NCI-H524 (cell line): ENCODE results near the gene DIRAS1.
A peak's percentile ranks its signal among the peaks of the same experiment; 100 is the strongest.
"Not testable (repeated sequence)": the region's sequence is repeated elsewhere in the genome, so short reads cannot be mapped to it uniquely, and the experiment has no call there.

ENCODE experiments used
- DNase-seq, 2 experiments: peaks; one replicate each; lab custom pipeline; 2025; lab: John Stamatoyannopoulos, UW

DIRAS1 gene

DNA sequence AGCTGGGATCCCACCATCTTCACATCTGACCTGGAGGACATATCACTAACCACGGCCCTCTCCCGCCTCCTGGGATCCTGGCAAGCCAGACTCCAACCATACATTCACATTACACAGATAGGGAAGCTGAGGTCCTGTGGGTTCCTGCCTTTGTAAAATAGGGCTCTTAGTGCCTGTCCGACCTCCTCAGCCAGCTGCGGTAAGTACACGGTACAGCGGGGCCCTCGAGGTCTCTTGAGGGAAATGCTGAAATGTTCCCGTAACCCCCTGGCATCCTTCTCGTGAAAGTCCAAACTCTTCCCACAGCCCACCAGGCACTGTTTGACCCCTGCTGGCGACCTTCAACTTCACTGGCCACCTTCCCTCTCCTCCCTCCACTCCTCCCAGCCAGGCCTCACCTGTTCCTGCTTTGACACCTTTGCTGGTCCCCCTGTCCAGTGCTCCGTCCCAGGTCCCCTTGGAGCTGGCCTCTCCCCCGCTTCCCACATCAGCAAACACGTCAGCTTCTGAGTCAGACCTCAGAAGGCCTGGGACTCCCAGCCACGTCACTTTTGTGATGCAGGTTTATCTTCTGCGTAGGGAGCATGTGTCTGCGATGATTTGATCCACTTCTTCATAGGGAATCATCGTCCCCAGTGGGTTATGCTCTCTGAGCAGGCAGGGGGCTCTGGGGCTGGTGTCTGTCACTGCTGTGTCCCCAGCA lies 9.8 kb downstream of the DIRAS1 start:
- no peak for DNase-seq

DNA sequence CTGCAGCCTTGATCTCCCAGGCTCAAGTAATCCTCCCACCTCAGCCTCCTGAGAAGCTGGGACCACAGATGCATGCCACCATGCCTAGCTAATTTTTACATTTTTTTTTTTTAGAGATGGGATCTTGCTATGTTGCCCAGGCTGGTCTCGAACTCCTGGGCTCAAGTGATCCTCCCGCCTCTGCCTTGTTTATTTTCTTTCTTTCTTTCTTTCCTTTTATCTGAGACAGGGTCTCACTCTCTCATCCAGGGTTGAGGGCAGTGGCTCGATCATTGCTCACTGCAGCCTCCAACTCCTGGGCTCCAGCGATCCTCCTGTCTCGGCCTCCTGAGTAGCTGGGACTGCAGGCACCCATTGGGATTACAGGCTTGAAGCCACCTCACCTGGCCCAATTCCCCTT lies 14.9 kb downstream of the DIRAS1 start:
- DNase-seq: no peak

GRCh38 chr19:2703691-2704216 lies 17.4 kb downstream of the DIRAS1 start:
- DNase-seq: no peak

GRCh38 chr19:2703077-2703437 lies 18.1 kb downstream of the DIRAS1 start:
- DNase-seq: no peak

DNA sequence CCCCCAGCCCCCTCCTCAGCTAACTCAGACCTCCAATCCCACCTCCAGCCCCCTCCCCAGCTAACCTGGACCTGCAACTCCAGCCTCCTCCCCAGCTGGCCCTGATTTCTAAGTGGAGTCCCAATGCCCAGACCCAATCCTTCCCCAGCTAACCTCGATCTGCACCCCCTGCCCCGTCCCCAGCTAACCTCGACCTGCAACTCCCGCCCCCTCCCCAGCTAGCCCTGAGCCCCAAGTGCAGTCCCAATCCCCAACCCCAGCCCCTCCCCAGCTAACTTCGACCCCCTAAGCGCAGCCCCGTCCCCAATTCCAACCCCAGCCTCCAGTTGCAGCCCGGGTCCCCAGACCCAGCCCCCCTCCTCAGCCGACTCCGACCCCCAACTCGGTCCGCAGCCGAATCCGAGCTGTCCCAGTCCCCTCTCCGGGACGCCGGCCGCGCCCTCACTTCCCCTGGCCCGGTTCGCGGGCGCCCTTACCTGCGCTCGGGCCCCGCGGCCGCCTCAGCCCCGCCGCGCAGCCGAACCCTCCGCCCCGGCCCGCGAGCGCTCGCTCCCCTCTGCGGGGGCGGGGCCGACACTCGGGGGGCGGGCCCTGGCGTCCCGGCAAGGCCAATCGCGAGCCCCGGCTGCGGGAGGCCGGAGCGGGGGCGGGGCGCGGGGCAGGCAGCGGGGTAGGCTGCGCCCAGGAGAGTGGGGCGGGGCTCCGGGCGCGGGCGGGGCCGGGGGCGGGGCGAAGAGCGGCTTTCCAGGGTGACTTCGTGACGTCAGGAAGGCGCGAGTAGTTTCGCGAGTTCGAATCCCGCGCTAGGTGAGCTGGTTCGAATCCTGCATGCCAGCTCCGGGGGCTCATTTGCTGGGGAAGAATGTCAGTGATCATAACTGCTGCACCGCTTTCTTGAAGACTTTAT lies 18.7 kb downstream of the DIRAS1 start, which contains the start of gene GNG7:
TSS of gene GNG7 (minus strand) at position 525 of the 907 bp plus-strand sequence. CDS start 182,006 bp downstream, outside the sequence.
- DNase-seq: peak; percentile 35 to 77

- no peak for DNase-seq
Observed at GRCh38 chr19:2701361-2702169, 19.6 kb downstream of the DIRAS1 start.

DNA sequence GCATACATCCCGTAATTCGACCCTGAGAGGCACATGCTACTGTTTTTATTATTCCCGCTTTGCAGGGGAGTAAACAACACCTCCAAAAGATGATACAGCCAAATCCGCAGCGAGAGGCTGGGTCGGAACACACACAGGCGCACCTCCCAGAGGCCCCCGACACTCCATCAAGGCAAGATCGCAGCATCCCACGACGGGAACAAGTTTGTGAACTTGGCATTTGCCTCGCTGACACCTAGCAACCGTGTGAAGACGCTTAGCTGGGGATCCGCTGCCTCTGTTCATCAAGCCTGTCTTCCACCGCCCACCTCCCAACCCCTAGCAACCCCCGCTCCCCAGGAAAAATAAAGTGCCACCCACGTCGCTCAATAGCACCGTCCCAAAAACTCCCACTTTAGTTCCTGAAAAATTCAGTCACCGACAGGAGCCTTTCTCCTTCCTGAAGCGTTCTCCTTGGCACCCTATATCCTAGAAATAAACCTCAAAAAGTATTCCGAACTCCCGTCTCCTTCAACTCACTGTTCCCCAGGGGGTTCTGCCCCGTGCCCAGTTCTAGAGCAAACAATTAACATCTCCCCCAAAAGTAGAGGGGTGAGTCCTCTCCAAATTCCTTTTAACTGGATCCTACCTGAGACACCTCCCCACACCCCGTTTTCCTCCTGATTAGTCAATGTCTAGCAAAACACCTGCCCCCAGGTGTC lies 20.4 kb downstream of the DIRAS1 start:
- no peak for DNase-seq

DNA sequence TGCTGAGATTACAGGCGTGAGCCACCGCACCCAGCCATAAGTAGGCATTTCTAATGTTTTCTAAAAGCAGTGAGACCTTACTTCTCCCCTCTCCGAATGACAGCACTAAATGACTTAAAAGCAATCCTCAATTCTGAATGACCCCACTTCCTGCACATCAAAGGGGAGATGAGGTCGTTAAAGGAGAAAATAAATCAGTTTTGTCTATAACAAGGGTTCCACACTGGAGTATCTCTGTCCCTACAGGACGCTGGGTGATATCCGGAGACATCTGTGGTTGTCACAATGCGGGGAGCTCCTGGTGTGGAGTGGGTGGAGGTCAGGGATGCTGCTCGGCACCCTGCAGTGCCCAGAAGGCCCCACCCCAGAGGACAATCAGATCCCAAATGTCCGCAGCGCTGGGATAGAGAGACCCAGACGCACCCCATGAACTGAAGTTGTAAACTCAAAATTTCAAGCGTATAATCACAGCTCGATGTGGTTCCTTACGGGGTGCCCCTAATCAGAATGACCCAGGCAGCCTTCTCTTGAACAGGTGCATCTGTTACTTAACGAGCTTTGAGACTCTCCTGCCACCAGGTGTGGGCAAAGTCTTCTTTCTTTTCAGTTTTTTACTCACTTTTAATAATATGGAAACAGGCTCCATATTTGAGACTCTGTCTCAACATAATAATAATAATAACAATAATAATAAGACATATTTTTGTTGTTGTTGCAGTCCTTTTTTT lies 21.6 kb downstream of the DIRAS1 start:
- no peak for DNase-seq

DNA sequence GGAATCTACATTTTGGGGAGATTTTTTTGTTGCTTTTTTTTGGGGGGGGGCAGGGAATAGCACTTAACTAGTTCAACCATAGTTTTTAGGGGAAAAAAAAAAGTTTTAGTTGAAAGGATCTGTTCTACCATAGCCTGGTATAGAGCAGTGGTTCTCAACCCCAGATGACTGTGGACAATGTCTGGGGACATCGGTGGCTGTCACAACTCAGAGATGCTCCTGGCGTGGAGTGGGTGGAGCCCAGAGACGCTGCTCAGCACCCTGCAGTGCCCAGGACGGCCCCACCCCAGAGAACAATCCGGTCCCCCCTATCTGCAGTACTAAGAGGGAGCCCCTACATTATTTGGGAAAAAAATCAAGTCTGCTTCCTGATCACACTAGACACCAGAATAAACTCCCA lies 27.0 kb downstream of the DIRAS1 start:
- no peak for DNase-seq

- DNase-seq: no peak
Observed at GRCh38 chr19:2693492-2694160, 27.5 kb downstream of the DIRAS1 start.

GRCh38 chr19:2691951-2692350 lies 29.2 kb downstream of the DIRAS1 start:
- DNase-seq: no peak

DNA sequence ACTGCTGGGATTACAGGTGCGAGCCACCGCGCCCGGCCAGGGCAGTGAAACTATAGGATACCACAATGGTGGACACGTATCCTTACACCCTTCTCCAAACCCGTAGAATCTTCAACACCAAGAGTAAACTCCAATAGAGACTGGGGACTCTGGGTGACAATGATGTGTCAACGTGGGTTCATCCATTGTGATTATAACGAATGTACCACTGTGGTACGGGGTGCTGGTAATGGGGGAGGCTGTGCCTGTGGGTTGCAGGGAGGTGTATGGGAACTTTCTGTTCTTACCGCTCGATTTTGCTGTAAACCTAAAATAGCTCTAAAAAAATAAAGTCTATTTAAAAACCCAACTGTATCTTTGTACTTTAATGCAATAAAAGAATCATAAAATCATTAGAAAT lies 30.3 kb downstream of the DIRAS1 start:
- no peak for DNase-seq

DNA sequence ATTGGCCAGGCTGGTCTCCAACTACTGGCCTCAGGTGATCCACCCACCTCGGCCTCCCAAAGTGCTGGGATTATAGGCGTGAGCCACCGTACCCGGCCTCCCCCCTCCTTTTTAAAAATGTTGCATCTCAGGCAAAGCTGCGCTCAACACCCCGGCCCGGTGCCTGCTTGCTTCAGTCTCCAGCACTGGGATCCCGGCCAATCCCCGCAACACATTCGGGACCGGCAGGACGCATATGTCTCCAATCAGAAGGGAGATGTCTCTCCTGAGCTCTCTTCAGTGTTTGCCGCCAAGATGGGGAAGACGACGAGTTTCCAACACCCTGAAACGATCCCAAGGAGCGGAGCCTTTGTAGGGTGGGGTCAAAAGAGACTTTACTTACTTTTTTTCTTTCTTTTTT lies 34.8 kb downstream of the DIRAS1 start:
- DNase-seq: no peak

GRCh38 chr19:2685204-2685704 lies 35.9 kb downstream of the DIRAS1 start:
- DNase-seq: no peak

DNA sequence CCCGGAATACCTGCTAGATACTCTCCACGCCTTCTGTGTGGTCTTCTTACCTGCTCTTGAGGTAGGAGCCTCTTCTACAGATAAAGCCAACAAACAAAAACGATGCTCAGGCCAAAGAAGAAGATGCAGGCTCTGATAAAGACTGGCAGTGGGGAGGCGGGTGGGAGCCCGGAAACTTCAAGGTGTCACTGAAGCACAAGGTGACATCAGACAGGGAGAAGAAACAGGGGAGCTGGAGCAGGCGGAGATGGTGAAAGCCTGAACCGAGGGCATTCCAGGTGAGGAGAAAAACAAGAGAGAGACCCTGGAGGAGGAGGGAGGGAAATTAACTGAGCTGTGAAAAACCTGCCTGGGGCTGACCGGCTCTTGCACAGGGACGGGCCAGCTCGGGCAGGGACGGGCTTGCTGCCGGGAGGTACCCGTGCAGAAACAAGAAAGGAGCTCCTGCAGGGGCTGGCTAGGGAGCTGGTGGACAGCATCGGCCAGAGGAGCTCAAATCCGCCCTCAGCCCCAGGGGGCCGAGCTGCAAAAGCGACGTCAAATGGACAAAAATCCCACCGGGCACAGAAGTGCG lies 37.7 kb downstream of the DIRAS1 start:
- no peak for DNase-seq

GRCh38 chr19:2680808-2681207 lies 40.4 kb downstream of the DIRAS1 start:
- DNase-seq: no peak

GRCh38 chr19:2679439-2679838 lies 41.7 kb downstream of the DIRAS1 start:
- no peak for DNase-seq

DNA sequence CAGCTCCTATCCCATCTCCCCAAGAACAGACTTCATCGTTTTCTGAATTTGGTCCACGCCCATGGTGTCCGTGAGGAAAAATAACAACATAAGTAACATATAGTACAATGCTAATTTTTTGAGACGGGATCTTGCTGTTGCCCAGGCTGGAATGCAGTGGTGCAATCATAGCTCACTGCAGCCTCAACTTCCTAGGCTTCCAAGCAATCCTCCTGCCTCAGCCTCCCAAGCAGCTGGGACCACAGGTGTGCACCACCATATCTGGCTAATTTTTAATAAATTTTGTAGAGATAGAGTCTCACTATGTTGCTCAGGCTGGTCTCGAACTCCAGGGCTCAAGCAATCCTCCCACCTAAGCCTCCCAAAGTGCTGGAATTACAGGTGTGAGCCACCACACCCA lies 42.2 kb downstream of the DIRAS1 start:
- not testable (repeated sequence) for DNase-seq

DNA sequence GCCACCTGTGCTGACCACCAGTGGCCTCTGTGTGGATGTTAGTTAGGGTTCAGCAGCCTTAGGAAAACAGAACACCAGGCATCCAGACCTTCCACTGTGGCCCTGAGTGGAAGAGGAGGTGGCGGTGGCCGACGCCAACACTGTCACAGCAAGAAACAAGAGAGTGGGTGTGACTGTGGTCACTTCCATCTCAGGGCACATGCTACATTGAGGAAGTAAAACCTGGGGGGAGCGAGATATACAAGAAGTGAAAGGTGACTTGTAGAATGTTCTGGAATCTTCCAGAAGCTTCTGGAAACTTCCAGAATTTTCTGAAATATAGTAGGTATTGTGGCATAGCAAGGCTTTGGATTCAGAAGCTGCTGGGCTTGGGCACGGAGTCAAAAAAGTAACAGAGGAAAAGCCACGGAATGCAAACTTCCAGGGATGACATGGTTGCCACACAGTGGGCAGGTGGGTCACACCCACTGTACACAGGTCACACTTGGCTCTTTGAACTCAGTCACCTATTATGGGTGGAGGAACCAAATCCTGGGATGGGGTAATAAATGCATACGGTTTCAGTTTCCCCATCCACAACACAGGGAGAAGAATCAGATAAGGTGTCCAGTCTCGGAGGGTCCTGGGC lies 43.0 kb downstream of the DIRAS1 start:
- DNase-seq: no peak
